ENCODE results near the gene MSI2. TPM values are rescaled to one million over a fixed set of nuclear protein-coding genes. Genes with fewer than 3 reads are reported as not detected.

The MSI2 gene
- total RNA-seq, 1 donor from 2014 or later: 31.3 TPM

DNA sequence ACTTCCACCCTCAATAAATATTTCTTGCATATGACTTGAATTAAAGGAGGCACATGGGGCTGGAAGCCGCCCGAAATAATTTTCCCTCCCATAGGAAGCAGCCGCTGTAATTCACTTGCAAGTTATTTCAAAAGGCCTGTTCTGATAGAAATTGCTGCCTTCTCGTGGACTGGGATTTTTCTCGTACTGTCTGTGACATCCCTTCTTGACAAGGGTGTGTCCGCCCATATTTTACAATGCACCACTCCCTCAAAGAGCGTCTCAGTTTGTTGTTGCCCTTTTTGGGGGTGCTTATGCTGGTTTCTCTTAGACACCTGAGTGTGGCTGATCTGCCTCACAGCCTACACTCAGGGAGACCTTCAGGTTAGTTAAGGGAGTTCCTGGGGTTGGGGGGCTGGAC, 160.0 kb downstream of the MSI2 start:
- intact Hi-C loops (cut with DNase I): no loop called here
- H3K4me1 ChIP-seq: no peaks in the 10 kb centered on the region
- ATAC-seq (no peak), DNase-seq (no peak)
- no peak overlapping the region for H3K4me3 ChIP-seq
- H3K27ac ChIP-seq: no peak overlapping the region
- H3K36me3 ChIP-seq: no peaks in the 10 kb centered on the region
- no peaks in the 10 kb centered on the region for H3K9me3 ChIP-seq
- TF ChIP-seq, protein P1, sequence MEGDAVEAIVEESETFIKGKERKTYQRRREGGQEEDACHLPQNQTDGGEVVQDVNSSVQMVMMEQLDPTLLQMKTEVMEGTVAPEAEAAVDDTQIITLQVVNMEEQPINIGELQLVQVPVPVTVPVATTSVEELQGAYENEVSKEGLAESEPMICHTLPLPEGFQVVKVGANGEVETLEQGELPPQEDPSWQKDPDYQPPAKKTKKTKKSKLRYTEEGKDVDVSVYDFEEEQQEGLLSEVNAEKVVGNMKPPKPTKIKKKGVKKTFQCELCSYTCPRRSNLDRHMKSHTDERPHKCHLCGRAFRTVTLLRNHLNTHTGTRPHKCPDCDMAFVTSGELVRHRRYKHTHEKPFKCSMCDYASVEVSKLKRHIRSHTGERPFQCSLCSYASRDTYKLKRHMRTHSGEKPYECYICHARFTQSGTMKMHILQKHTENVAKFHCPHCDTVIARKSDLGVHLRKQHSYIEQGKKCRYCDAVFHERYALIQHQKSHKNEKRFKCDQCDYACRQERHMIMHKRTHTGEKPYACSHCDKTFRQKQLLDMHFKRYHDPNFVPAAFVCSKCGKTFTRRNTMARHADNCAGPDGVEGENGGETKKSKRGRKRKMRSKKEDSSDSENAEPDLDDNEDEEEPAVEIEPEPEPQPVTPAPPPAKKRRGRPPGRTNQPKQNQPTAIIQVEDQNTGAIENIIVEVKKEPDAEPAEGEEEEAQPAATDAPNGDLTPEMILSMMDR (IDR thresholded peaks at IDR 0.05): no peak
- H3K27me3 ChIP-seq: no peaks in the 10 kb centered on the region

DNA sequence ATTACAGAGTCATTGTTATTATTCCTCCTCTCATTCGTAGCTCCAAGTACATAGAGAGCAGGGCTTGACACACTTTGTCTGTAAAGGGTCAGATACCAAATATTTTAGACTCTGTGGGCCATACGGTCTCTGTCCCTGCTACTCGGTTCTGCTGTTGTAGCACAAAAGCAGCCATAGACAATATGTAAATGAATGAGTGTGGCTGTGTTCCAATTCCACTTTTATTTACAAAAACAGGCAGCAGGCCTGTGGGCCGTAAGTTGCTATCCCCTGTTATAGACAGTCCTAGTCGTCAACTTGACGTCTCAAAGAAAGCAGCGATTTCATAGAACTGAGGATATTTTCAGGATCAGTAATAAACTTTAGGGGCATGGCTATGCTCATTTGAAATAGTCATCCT, 161.6 kb downstream of the MSI2 start:
- Histone ChIP-seq H3K27me3 (no peaks in the 10 kb centered on the region), H3K4me1 (no peaks in the 10 kb centered on the region), H3K9me3 (no peaks in the 10 kb centered on the region), H3K4me3 (no peak overlapping the region), H3K36me3 (no peaks in the 10 kb centered on the region), H3K27ac (no peak overlapping the region)
- TF ChIP-seq, protein P1 (IDR thresholded peaks at IDR 0.05): no peak
- intact Hi-C loops (cut with DNase I): no loop called here
- ATAC-seq: no peak
- DNase-seq: no peak

DNA sequence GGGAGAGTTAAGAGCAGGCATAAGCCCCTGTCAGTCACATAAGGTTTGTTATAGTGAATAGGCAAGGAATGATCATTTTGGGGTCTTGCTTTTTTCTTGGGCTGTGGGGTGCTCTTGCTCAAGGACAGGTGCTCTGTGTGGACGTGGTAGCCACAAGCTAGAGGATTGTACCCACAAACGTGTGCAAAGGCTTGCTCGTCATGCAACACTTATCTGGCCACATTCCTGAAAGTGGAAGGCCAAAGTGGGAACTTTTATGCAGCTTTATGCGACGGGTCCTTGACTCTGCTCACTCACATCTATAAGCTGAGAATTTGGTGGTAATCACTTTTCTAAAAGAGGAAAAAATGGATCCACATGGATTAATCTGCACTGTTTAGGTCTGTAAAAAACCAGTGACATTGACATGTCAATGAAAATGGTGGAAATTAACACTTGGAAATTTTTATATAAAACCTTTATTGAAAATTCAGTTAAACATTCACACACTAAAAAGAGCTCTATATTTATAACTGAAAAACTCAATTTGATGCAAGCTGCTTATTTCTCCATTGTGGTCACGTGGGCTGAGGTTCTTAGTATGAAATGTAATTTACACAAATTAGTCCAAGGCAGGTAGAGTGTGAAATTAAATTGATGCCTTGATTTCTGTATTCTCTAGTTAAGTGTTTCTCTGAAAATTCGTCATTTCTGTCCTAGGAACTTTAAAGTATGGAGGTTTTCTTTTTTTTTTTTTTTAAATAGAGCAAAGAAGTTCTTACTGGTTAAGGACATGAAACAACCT, 162.3 kb downstream of the MSI2 start:
- TF ChIP-seq, protein P1 (IDR thresholded peaks at IDR 0.05): no peak

GRCh38 chr17:57419940-57420550, 163.7 kb downstream of the MSI2 start:
- ATAC-seq (no peak), DNase-seq (no peak)
- no peak overlapping the region for H3K4me3 ChIP-seq
- no peak overlapping the region for H3K27ac ChIP-seq
- TF ChIP-seq, protein P1 (IDR thresholded peaks at IDR 0.05): no peak
- intact Hi-C loops (cut with DNase I): no loop called here
- no peaks in the 10 kb centered on the region for H3K36me3 ChIP-seq
- no peaks in the 10 kb centered on the region for H3K27me3 ChIP-seq
- H3K4me1 ChIP-seq: peaks cover 5% of the 10 kb centered on the region
- H3K9me3 ChIP-seq: no peaks in the 10 kb centered on the region

More for the DNA sequence above, 162.3 kb downstream of the MSI2 start:
- Histone ChIP-seq H3K4me3 (no peak overlapping the region), H3K27ac (no peak overlapping the region), H3K9me3 (no peaks in the 10 kb centered on the region), H3K4me1 (no peaks in the 10 kb centered on the region), H3K36me3 (no peaks in the 10 kb centered on the region), H3K27me3 (no peaks in the 10 kb centered on the region)
- ATAC-seq (no peak), DNase-seq (no peak)
- intact Hi-C loops (cut with DNase I): no loop called here

DNA sequence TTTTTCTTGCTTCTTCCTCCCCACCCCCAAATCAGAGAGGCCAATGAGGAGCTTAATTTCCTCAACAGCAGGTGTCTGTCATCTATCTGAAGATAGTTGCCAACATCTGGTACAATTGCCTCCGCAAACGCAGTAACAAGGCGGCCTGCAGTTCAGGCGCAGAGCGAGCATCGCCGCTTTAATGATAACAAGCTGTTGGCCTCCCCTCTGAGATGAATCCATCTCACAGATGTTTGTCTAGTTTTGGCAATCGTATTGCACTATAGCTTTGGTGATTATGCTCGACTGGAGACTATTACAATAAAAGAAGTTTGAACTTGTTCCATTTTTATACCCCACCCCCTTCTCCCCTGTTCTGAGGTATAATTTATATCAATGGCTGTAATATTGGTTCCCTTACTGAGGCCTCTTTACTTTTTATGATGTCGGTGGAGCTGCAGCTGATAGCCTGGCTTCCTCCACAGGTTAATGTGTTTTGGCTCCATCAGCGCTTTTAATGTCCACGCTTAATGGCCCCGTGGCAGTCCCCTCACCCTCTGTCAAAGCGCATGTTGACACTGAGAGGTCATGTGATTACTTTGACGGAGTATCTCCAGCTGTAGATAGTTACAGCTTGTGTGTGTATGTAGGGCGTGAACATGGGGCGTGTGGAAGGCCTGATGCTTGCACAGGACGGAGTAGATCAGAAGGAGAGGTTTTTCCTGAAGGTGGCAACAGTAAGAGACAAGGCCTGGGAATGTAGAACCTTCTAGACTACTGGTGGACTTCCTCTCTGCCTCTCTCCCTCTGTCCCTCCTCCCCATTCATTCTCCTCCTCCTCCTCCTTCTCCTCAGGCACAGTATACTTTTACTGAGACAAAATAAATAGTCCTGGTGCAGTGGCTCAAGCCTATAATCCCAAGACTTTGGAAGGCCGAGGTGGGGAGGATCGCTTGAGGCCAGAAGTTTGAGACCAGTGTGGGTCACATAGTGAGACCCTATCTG, 164.7 kb downstream of the MSI2 start:
- TF ChIP-seq, protein P1 (IDR thresholded peaks at IDR 0.05): no peak
- Histone ChIP-seq H3K9me3 (no peaks in the 10 kb centered on the region), H3K36me3 (no peaks in the 10 kb centered on the region), H3K4me3 (no peak overlapping the region), H3K27me3 (no peaks in the 10 kb centered on the region), H3K27ac (no peak overlapping the region), H3K4me1 (peaks cover 5% of the 10 kb centered on the region)
- intact Hi-C loops (cut with DNase I): no loop called here
- ATAC-seq (no peak), DNase-seq (no peak)

All from upper lobe of right lung (tissue), 1 donor.